Keratinocyte (primary cell): ENCODE results near the gene AQP6. TPM values are rescaled to one million over a fixed set of nuclear protein-coding genes. Genes with fewer than 3 reads are reported as not detected.

ENCODE experiments used
- DNase-seq: peaks from one replicate; pipeline ENCODE4 v3.0.0-alpha.2; 2011; ENCODE audit warnings: low read depth, missing footprints, low spot score
- FAIRE-seq: peaks from 2 replicates; lab custom pipeline; 2011; peaks lifted over from hg19 to GRCh38; lab: Jason Lieb, UNC
- H2AFZ ChIP-seq: 2 replicates; pipeline ENCODE4 v1.6.0; 2012; ENCODE audit warnings: low read length, control low read depth, inconsistent platforms; ENCODE audit not compliant: control insufficient read depth
- H3K27ac ChIP-seq: 2 replicates; pipeline ENCODE4 v1.5.1; 2011; ENCODE audit warnings: low read length; ENCODE audit not compliant: control insufficient read depth, insufficient read depth
- H3K27me3 ChIP-seq: 3 replicates; pipeline ENCODE4 v1.6.0; 2011; ENCODE audit warnings: low read length; ENCODE audit not compliant: control insufficient read depth, insufficient read depth; ENCODE audit errors: extremely low read depth
- H3K36me3 ChIP-seq, 2 experiments: 2 replicates in 1 of 2; 3 replicates in 1 of 2; pipeline ENCODE4 v1.5.1; 2011; ENCODE audit warnings: low read length in 2 of 2, mild to moderate bottlenecking in 1 of 2; ENCODE audit not compliant: control insufficient read depth in 2 of 2, insufficient read depth in 2 of 2; ENCODE audit errors: extremely low read depth in 1 of 2
- H3K4me1 ChIP-seq: 3 replicates; pipeline ENCODE4 v1.5.1; 2011; ENCODE audit warnings: low read length; ENCODE audit not compliant: control insufficient read depth, insufficient read depth; ENCODE audit errors: extremely low read depth
- H3K4me2 ChIP-seq: 3 replicates; pipeline ENCODE4 v1.6.0; 2011; ENCODE audit warnings: low read depth, low read length; ENCODE audit not compliant: control insufficient read depth, insufficient read depth; ENCODE audit errors: extremely low read depth
- H3K4me3 ChIP-seq, 3 experiments: fragments of 200-600 bp in 1 of 3; sonication (generic) in 1 of 3; 2 replicates in 2 of 3; 3 replicates in 1 of 3; pipeline ENCODE4 v1.5.1; 2011 to 2016; ENCODE audit warnings: low read length in 3 of 3, mild to moderate bottlenecking in 3 of 3, control low read depth in 2 of 3, inconsistent platforms in 1 of 3, low read depth in 1 of 3, mixed read lengths in 1 of 3, mixed run types in 1 of 3, moderate library complexity in 1 of 3; ENCODE audit not compliant: control insufficient read depth in 2 of 3, insufficient read depth in 2 of 3; ENCODE audit errors: extremely low read depth in 1 of 3
- H3K79me2 ChIP-seq: 2 replicates; pipeline ENCODE4 v1.6.0; 2012; ENCODE audit warnings: low read length; ENCODE audit not compliant: control insufficient read depth, insufficient read depth
- H3K9ac ChIP-seq: 3 replicates; pipeline ENCODE4 v1.6.0; 2011; ENCODE audit warnings: low read length; ENCODE audit not compliant: control insufficient read depth, insufficient read depth; ENCODE audit errors: extremely low read depth
- H3K9me1 ChIP-seq: 3 replicates; pipeline ENCODE4 v1.6.0; 2011; ENCODE audit warnings: low read length; ENCODE audit not compliant: control insufficient read depth, insufficient read depth; ENCODE audit errors: extremely low read depth
- H3K9me3 ChIP-seq: 2 replicates; pipeline ENCODE4 v1.5.1; 2012; ENCODE audit warnings: low read depth, low read length; ENCODE audit not compliant: control insufficient read depth
- H4K20me1 ChIP-seq: 3 replicates; pipeline ENCODE4 v1.6.0; 2011; ENCODE audit warnings: low read length; ENCODE audit not compliant: control insufficient read depth, insufficient read depth; ENCODE audit errors: extremely low read depth
- EZH2 ChIP-seq: IDR thresholded peaks from one replicate; pipeline ENCODE4 v1.6.1; 2012; ENCODE audit warnings: inconsistent platforms, mild to moderate bottlenecking, low read length, moderate library complexity
- dilution Hi-C: fragments of 300-500 bp; cut with MboI; formaldehyde crosslinking; loops from one replicate; pipeline ENCODE4 v1.7.0; 2020; ENCODE audit warnings: low sequenced_read_pairs; ENCODE audit not compliant: extremely low pct_ligation_motif_present
- polyA plus RNA-seq, 5 experiments: library from polyadenylated mRNA; depleted of rRNA in 3 of 5; stranded (reverse) in 3 of 5; stranded (forward) in 1 of 5; unstranded in 1 of 5; fragments of >200 nt; gene quantifications; 1 replicate in 1 of 5; 2 replicates in 3 of 5; 3 replicates in 1 of 5; pipeline versions ENCODE4 v1.2.1 to v1.2.3, GENCODE V29; 2011 to 2012; ENCODE audit warnings: missing spikeins in 2 of 5, low read depth in 1 of 5, low replicate concordance in 1 of 5
- TF ChIP-seq, protein P1 (sequence below), 3 experiments: IDR thresholded peaks in 1 of 3; conservative IDR thresholded peaks in 1 of 3; optimal IDR thresholded peaks in 1 of 3; 2 replicates in 2 of 3; 3 replicates in 1 of 3; pipeline versions ENCODE3 to v1.5.1; 2011; ENCODE audit warnings: low read length in 3 of 3, mild to moderate bottlenecking in 3 of 3, moderate library complexity in 2 of 3, control low read depth in 1 of 3, inconsistent platforms in 1 of 3; ENCODE audit not compliant: insufficient read depth in 2 of 3; ENCODE audit errors: extremely low read depth in 1 of 3

Gene AQP6
- polyA plus RNA-seq, 1 donor (not counting 4 experiments of a cell fraction or from before 2014, with no cell fraction given): 0.45 TPM

- no peak overlapping the region for H3K4me2 ChIP-seq
- H3K27me3 ChIP-seq: peaks cover 5% of the 10 kb centered on the region
- H2AFZ ChIP-seq: no peak overlapping the region
- no peaks in the 10 kb centered on the region for H3K9me3 ChIP-seq
- no peaks in the 10 kb centered on the region for H3K79me2 ChIP-seq
- H3K4me1 ChIP-seq: no peaks in the 10 kb centered on the region
- FAIRE-seq (no peak), DNase-seq (no peak)
- no peak overlapping the region for H3K27ac ChIP-seq
- TF ChIP-seq EZH2: no peak
- TF ChIP-seq, protein P1, sequence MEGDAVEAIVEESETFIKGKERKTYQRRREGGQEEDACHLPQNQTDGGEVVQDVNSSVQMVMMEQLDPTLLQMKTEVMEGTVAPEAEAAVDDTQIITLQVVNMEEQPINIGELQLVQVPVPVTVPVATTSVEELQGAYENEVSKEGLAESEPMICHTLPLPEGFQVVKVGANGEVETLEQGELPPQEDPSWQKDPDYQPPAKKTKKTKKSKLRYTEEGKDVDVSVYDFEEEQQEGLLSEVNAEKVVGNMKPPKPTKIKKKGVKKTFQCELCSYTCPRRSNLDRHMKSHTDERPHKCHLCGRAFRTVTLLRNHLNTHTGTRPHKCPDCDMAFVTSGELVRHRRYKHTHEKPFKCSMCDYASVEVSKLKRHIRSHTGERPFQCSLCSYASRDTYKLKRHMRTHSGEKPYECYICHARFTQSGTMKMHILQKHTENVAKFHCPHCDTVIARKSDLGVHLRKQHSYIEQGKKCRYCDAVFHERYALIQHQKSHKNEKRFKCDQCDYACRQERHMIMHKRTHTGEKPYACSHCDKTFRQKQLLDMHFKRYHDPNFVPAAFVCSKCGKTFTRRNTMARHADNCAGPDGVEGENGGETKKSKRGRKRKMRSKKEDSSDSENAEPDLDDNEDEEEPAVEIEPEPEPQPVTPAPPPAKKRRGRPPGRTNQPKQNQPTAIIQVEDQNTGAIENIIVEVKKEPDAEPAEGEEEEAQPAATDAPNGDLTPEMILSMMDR (optimal IDR thresholded peaks at IDR 0.05 in 1 of 3, IDR thresholded peaks at IDR 0.05 in 1 of 3, conservative IDR thresholded peaks at IDR 0.05 in 1 of 3; ENCODE audit: extremely low read depth in 1 of 3, insufficient read depth in 2 of 3, low read length in 3 of 3): no peak
- H3K36me3 ChIP-seq: no peaks in the 10 kb centered on the region
- no peak overlapping the region for H3K9ac ChIP-seq
- no peaks in the 10 kb centered on the region for H3K9me1 ChIP-seq
- no peak overlapping the region for H3K4me3 ChIP-seq
- dilution Hi-C loops: no loop called here
- H4K20me1 ChIP-seq: no peaks in the 10 kb centered on the region
Observed at GRCh38 chr12:49923880-49924556, 48.7 kb upstream of the AQP6 start.

DNA sequence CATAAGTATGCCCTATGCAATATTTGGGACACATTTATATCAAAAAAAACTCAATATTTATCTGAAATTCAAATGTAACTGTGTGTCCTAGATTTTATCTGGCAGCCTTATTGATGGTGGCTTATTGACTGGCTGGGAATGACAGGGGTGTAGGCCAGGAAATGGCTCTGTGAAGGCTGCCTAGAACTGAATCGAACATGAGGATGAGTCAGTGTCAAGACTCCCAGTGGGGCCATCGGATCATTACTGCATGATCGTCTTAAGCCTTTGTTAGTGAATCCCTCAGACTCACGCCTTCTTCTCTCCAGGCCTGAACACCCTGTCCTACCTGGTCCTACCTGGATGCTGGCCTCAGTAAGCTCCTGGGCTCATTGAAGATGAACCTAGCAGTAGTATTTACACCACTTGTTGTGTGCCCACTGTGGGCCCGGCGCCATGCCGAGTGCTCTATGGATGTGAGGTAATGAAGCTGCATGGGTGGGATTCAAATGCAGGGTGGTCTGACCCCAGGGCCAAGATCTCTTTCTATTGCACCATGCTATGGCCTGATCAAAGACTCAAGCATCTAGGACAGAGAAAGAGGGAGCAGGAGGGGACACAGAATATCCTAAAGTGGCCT, 48.0 kb upstream of the AQP6 start:
- no peak overlapping the region for H2AFZ ChIP-seq
- no peaks in the 10 kb centered on the region for H3K4me1 ChIP-seq
- no peak for FAIRE-seq

More for the DNA sequence above, 48.0 kb upstream of the AQP6 start:
- no peak overlapping the region for H3K4me2 ChIP-seq
- no peaks in the 10 kb centered on the region for H3K9me3 ChIP-seq
- DNase-seq: no peak
- peaks cover 5% of the 10 kb centered on the region for H3K27me3 ChIP-seq
- no peaks in the 10 kb centered on the region for H3K36me3 ChIP-seq
- H4K20me1 ChIP-seq: no peaks in the 10 kb centered on the region
- H3K4me3 ChIP-seq: no peak overlapping the region
- no peaks in the 10 kb centered on the region for H3K79me2 ChIP-seq
- no peak for TF ChIP-seq EZH2
- TF ChIP-seq, protein P1 (optimal IDR thresholded peaks at IDR 0.05 in 1 of 3, IDR thresholded peaks at IDR 0.05 in 1 of 3, conservative IDR thresholded peaks at IDR 0.05 in 1 of 3; ENCODE audit: extremely low read depth in 1 of 3, insufficient read depth in 2 of 3, low read length in 3 of 3): no peak
- no peaks in the 10 kb centered on the region for H3K9me1 ChIP-seq
- dilution Hi-C loops: no loop called here
- no peak overlapping the region for H3K9ac ChIP-seq
- H3K27ac ChIP-seq: no peak overlapping the region
